ENCODE data around the gene TEX2.

Gene TEX2

GRCh38 chr17:64185101-64185500 is 78.0 kb downstream of the TEX2 start:
- TF ChIP-seq CTCF (IDR thresholded peaks at IDR 0.05; ENCODE audit: low read length) (no peak), EZH2 (IDR thresholded peaks at IDR 0.05; ENCODE audit: borderline replicate concordance, low read length) (no peak)
- H3K4me2 ChIP-seq (ENCODE audit: low read length) = no peak overlapping the region
- no peak overlapping the region for H3K4me3 ChIP-seq (ENCODE audit: low read depth, low read length, poor library complexity, severe bottlenecking)
- no peaks in the 10 kb centered on the region for H4K20me1 ChIP-seq (ENCODE audit: insufficient read depth, low read length)
- H3K9me3 ChIP-seq (ENCODE audit: low read length) = no peaks in the 10 kb centered on the region
- H3K36me3 ChIP-seq (ENCODE audit: insufficient read depth, low read length) = no peaks in the 10 kb centered on the region
- H3K27ac ChIP-seq (ENCODE audit: low read depth, low read length, poor library complexity, severe bottlenecking) = no peak overlapping the region
- no peaks in the 10 kb centered on the region for H3K27me3 ChIP-seq (ENCODE audit: insufficient read depth, low read length)
- H3F3A ChIP-seq (ENCODE audit: insufficient read depth, low read length) = no peaks in the 10 kb centered on the region
- no peaks in the 10 kb centered on the region for H3K79me2 ChIP-seq (ENCODE audit: insufficient read depth, low read length)
- H3K4me1 ChIP-seq (ENCODE audit: insufficient read depth, low read length, severe bottlenecking) = no peaks in the 10 kb centered on the region
- no peak overlapping the region for H2AFZ ChIP-seq (ENCODE audit: low read length)
- H3K9me2 ChIP-seq (ENCODE audit: low read depth, low read length) = no peaks in the 10 kb centered on the region
- H3K9ac ChIP-seq (ENCODE audit: low read length) = no peak overlapping the region

GRCh38 chr17:64183815-64184214 is 79.2 kb downstream of the TEX2 start:
- Histone ChIP-seq H3K79me2 (ENCODE audit: insufficient read depth, low read length) (no peaks in the 10 kb centered on the region), H3K9ac (ENCODE audit: low read length) (no peak overlapping the region), H3K4me2 (ENCODE audit: low read length) (no peak overlapping the region), H3K4me3 (ENCODE audit: low read depth, low read length, poor library complexity, severe bottlenecking) (no peak overlapping the region), H3K36me3 (ENCODE audit: insufficient read depth, low read length) (no peaks in the 10 kb centered on the region), H3F3A (ENCODE audit: insufficient read depth, low read length) (no peaks in the 10 kb centered on the region), H3K9me3 (ENCODE audit: low read length) (no peaks in the 10 kb centered on the region), H3K9me2 (ENCODE audit: low read depth, low read length) (no peaks in the 10 kb centered on the region), H3K27me3 (ENCODE audit: insufficient read depth, low read length) (no peaks in the 10 kb centered on the region), H4K20me1 (ENCODE audit: insufficient read depth, low read length) (no peaks in the 10 kb centered on the region), H3K27ac (ENCODE audit: low read depth, low read length, poor library complexity, severe bottlenecking) (no peak overlapping the region), H2AFZ (ENCODE audit: low read length) (no peak overlapping the region), H3K4me1 (ENCODE audit: insufficient read depth, low read length, severe bottlenecking) (no peaks in the 10 kb centered on the region)
- no peak for TF ChIP-seq EZH2 (IDR thresholded peaks at IDR 0.05; ENCODE audit: borderline replicate concordance, low read length)
- no peak for TF ChIP-seq CTCF (IDR thresholded peaks at IDR 0.05; ENCODE audit: low read length)

GRCh38 chr17:64182325-64183012 is 80.6 kb downstream of the TEX2 start:
- no peaks in the 10 kb centered on the region for H4K20me1 ChIP-seq (ENCODE audit: insufficient read depth, low read length)
- no peaks in the 10 kb centered on the region for H3K9me3 ChIP-seq (ENCODE audit: low read length)
- TF ChIP-seq EZH2 (IDR thresholded peaks at IDR 0.05; ENCODE audit: borderline replicate concordance, low read length) (no peak), CTCF (IDR thresholded peaks at IDR 0.05; ENCODE audit: low read length) (no peak)
- no peak overlapping the region for H3K9ac ChIP-seq (ENCODE audit: low read length)
- H3K9me2 ChIP-seq (ENCODE audit: low read depth, low read length) = no peaks in the 10 kb centered on the region
- H3K4me3 ChIP-seq (ENCODE audit: low read depth, low read length, poor library complexity, severe bottlenecking) = no peak overlapping the region
- H3K4me2 ChIP-seq (ENCODE audit: low read length) = no peak overlapping the region
- H3K4me1 ChIP-seq (ENCODE audit: insufficient read depth, low read length, severe bottlenecking) = no peaks in the 10 kb centered on the region
- H3K79me2 ChIP-seq (ENCODE audit: insufficient read depth, low read length) = no peaks in the 10 kb centered on the region
- no peaks in the 10 kb centered on the region for H3K36me3 ChIP-seq (ENCODE audit: insufficient read depth, low read length)
- no peak overlapping the region for H3K27ac ChIP-seq (ENCODE audit: low read depth, low read length, poor library complexity, severe bottlenecking)
- no peak overlapping the region for H2AFZ ChIP-seq (ENCODE audit: low read length)
- H3F3A ChIP-seq (ENCODE audit: insufficient read depth, low read length) = no peaks in the 10 kb centered on the region
- no peaks in the 10 kb centered on the region for H3K27me3 ChIP-seq (ENCODE audit: insufficient read depth, low read length)

Data from OCI-LY1 (cell line).